NB4 (cell line): Measurements from ENCODE around the gene UBE2C.

Experiments
- MYC ChIP-seq: IDR thresholded peaks from 2 replicates; pipeline ENCODE4 v1.6.1; 2011; ENCODE audit warnings: low read depth, low read length
- POLR2A ChIP-seq: IDR thresholded peaks from 2 replicates; pipeline ENCODE4 v1.6.1; 2011; ENCODE audit warnings: mild to moderate bottlenecking; ENCODE audit not compliant: insufficient read length; ENCODE audit errors: extremely low read depth
- TF ChIP-seq, protein P1 (sequence below): IDR thresholded peaks from one replicate; pipeline ENCODE4 v1.5.1; 2012; ENCODE audit warnings: low read depth, low read length
- TF ChIP-seq, protein P2 (sequence below): IDR thresholded peaks from 2 replicates; pipeline ENCODE4 v1.6.1; 2011; ENCODE audit warnings: low read depth, low read length

DNA sequence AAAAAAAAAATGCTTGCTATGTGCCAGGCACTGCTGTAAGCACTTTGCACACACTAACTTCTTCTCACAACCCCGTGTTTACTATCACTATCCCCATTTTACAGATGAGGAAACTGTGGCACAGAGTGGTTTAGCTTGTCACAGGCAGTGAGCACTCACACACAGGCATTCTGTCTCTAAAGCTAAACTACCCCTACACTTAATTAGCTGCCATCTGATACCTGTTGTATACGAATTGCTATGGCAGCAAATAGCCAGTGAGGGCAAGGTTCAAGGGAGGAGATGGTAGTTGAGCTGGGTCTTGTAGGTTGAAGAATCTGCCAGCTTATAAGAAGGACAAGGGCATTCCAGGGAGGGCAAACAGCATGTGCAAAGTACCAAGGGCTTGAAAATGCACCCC, 9.5 kb downstream of the UBE2C start:
- TF ChIP-seq, protein P1, sequence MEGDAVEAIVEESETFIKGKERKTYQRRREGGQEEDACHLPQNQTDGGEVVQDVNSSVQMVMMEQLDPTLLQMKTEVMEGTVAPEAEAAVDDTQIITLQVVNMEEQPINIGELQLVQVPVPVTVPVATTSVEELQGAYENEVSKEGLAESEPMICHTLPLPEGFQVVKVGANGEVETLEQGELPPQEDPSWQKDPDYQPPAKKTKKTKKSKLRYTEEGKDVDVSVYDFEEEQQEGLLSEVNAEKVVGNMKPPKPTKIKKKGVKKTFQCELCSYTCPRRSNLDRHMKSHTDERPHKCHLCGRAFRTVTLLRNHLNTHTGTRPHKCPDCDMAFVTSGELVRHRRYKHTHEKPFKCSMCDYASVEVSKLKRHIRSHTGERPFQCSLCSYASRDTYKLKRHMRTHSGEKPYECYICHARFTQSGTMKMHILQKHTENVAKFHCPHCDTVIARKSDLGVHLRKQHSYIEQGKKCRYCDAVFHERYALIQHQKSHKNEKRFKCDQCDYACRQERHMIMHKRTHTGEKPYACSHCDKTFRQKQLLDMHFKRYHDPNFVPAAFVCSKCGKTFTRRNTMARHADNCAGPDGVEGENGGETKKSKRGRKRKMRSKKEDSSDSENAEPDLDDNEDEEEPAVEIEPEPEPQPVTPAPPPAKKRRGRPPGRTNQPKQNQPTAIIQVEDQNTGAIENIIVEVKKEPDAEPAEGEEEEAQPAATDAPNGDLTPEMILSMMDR = no peak
- TF ChIP-seq MYC (no peak), POLR2A (no peak)
- TF ChIP-seq, protein P2, sequence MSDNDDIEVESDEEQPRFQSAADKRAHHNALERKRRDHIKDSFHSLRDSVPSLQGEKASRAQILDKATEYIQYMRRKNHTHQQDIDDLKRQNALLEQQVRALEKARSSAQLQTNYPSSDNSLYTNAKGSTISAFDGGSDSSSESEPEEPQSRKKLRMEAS = no peak
